H1 (cell line): ENCODE measurements around the gene LPIN2. TPM values are rescaled to one million over a fixed set of nuclear protein-coding genes. Genes with fewer than 3 reads are reported as not detected.

Source experiments
- BACH1 ChIP-seq: IDR thresholded peaks from 2 replicates; pipeline ENCODE4 v1.6.1; 2012; ENCODE audit warnings: low read length, improper control_type of control experiment
- MAX ChIP-seq: IDR thresholded peaks from 2 replicates; pipeline ENCODE4 v1.6.1; 2012; ENCODE audit warnings: inconsistent platforms
- NANOG ChIP-seq: IDR thresholded peaks from 2 replicates; pipeline ENCODE4 v1.6.1; 2011; ENCODE audit warnings: low read length, low read depth, mild to moderate bottlenecking, inconsistent platforms; ENCODE audit not compliant: insufficient read depth, poor library complexity, severe bottlenecking
- SUZ12 ChIP-seq: fragments of 200-600 bp; sonication (generic); IDR thresholded peaks from 2 replicates; pipeline ENCODE4 v1.6.1; 2012; ENCODE audit warnings: mild to moderate bottlenecking, inconsistent platforms, low read length, moderate library complexity, mixed read lengths
- TEAD4 ChIP-seq: IDR thresholded peaks from 2 replicates; pipeline ENCODE4 v1.6.1; 2012; ENCODE audit warnings: low read depth, low read length, inconsistent platforms, mixed read lengths
- polyA plus RNA-seq, 7 experiments: library from polyadenylated mRNA; depleted of rRNA in 3 of 7; stranded (reverse) in 5 of 7; unstranded in 2 of 7; fragments of >200 nt in 5 of 7; fragments of 200-250 nt in 2 of 7; gene quantifications; 1 replicate in 5 of 7; 2 replicates in 1 of 7; 4 replicates in 1 of 7; pipeline versions ENCODE4 v1.2.1 to v1.2.3, GENCODE V29; 2011 to 2013; ENCODE audit warnings: missing spikeins in 2 of 7, mixed read lengths in 2 of 7
- total RNA-seq: library from RNA; stranded (reverse); fragmentation: NEBNext Ultra II Directional; extraction: Animal tissue kit (Norgen Biotek cat#: 25700); gene quantifications from 2 replicates; pipeline ENCODE4 v1.2.1, GENCODE V29; 2021

LPIN2 gene
- total and polyA plus RNA-seq, 2 of the 8 experiments (the other 6 are each of a cell fraction or from before 2014, with no cell fraction given), result 7.4 to 14.2 TPM

DNA sequence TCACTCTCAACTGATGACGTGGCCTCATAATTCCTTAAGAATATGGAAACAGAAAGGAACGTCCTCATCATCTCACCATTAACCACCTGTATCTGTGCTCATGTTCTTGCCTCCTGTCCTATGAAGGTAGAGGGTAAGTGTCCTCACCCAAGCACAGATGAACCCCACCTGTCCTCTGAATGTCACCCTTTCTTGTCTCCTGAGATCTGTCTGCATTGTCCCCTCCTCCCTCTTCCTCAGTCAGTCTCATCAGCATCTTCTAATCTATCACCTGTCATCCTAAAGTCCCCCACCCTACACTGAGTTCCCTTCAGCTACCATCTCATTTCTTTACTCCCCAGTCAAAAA, 39.4 kb upstream of the LPIN2 start (continued):
- no peak for TF ChIP-seq NANOG
- TF ChIP-seq SUZ12, result no peak
- no peak for TF ChIP-seq BACH1
- TF ChIP-seq MAX, result no peak
- no peak for TF ChIP-seq TEAD4
